Putamen (tissue), 1 donor: Measurements from ENCODE around the gene PHKB.
"Not testable (repeated sequence)": the region's sequence is repeated elsewhere in the genome, so short reads cannot be mapped to it uniquely, and the experiment has no call there.

Experiments used
- DNase-seq: peaks from one replicate; pipeline ENCODE4 v3.0.0-alpha.2; 2016; ENCODE audit warnings: low spot score

Gene PHKB

DNA sequence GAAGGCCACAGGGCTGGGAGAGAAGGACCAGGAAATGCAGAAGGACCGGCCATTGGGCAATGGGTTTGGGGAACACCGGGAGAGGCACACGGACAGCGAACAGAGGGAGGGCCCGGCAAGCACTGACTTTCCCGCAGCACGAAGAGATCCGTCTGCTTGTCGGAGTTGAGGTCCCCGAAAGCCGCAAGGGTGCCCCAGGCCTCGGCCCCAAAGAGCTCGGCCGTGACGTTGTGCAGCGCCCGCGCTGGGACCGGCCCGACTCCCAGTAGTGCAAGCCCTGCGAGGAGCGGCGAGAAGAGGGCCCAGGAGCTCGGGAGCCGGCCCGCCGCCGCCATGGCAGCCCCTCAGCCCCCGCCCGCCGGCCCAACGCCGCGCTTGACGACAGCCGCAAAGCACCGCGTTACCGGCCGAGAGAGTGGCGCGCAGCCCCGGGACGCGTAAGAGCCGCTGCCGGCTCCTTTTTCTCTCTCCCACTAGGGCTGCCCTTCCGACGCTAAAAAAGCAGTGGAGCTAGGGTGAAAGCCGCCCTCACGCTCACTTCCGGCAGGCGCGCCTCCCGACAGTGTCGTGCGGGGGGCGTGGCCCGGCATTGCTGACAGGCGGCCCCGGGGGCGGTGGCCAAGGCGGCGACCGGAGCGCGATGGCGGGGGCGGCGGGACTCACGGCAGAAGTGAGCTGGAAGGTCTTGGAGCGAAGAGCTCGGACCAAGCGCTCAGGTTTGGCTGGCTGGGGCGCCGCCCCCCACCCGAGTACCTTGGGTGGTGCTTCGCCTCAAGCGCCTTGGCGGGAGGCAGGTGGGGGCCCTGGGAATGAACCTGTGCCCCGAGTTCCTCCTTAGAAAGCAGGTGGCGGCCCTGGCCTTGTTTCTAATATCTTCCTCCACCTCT, at the start of gene PHKB, which contains the start of gene ITFG1:
PHKB (plus strand) TSS at position 621 of the 887 bp plus-strand sequence; CDS start at position 641, 20 bp downstream.
ITFG1 (minus strand) TSS at position 353 of the 887 bp plus-strand sequence; CDS start at position 335, 18 bp downstream.
- DNase-seq = peak; percentile 90

DNA sequence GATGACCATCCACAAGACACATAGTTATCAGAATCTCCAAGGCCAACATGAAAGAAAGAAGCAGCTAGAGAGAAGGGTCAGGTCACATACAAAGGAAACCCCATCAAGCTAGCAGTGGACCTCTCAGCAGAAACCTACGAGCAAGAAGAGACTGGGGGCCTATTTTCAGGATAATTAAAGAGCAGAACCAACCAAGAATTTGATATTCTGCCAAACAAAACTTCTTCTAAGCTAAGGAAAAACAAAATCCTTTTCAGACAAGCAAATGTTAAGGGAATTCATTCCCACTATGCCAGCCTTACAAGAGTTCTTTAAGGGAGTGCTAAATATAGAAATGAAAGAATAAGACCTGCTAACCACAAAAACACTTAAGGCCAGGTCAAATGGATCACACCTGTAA, 48.1 kb upstream of the PHKB start:
- DNase-seq = no peak

DNA sequence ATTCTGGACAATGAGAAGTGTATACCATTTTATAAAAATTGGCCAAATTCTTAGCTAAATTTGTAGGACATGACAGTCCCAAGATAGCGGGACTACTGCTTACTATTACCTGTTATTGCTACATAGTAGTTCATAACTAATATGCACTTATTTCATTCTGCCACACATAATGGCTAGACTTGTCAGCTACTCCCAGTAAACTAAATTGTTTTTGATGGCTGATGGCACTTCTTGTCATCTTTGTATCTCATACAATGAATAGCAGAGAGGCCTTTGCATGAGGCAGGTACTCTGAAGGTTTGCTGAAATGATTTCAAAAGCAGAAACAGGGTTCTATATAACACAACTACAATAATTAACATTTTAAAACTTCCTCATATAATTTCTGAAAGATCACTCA, 44.3 kb upstream of the PHKB start:
- DNase-seq = no peak

DNA sequence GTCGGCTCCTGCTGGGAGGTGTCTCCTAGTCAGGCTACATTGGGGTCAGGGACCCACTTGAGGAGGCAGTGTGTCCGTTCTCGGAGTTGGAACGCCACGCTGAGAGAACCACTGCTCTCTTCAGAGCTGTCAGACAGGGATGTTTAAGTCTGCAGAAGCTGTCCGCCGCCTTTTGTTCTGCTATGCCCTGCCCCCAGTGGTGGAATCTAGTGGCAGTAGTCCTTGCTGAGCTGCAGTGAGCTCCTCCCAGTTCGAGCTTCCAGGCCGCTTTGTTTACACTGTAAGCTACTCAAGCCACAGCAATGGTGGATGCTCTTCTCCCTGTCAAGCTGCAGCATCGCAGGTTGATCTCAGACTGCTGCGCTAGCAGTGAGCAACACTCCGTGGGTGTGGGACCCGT, 36.3 kb upstream of the PHKB start:
- DNase-seq = no peak

DNA sequence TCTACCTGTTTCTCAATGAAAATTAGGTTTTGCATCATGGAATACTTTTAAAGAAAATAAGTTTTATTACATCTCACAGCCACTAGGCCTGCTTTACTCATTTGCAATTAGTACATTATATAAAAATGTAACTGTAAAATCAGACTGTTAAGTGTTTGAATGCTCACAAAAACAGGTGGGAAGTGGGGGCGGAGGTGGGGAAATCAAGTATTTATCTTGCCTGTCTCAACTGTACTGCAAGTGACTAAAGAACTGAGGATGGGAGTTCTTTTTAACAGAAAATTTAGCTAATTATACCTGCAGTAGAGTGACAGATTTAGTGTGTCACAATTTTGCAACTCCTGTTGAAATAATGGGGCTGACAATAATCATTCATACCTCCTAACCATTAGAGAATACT, 34.3 kb upstream of the PHKB start:
- DNase-seq = peak; percentile 75

DNA sequence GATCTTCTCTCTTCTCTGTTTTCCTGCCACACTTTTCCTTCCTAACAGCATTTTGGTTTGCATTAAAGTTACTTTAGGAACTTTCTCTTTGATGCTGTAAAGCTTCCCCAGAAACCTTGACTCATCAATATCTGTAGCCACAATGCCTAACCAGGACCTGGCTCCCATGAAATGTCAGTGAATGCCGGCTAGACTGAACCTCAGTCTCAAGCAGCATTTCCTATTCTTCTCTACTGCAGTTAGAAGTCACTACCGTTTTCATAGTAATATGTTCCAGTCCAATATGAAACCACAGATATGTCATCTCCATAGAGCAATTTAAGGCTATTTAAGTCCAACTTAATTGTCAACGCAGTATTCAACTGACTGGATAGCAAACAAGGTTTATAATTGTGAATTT, 29.2 kb upstream of the PHKB start:
- no peak for DNase-seq

DNA sequence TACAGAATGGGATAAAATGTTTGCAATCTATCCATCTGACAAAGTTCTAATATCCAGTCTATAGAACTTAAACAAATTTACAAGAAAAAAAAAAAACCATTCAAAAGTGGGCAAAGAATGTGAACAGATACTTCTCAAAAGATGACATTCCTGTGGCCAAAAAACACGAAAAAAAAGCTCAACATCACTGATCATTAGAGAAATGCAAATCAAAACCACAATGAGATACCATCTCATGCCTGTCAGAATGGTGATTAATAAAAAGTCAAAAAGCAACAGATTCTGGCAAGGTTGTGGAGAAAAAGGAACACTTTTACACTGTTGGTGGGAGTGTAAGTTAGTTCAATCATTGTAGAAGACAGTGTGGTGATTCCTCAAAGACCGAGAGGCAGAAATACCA, 26.9 kb upstream of the PHKB start:
- DNase-seq = not testable (repeated sequence)

DNA sequence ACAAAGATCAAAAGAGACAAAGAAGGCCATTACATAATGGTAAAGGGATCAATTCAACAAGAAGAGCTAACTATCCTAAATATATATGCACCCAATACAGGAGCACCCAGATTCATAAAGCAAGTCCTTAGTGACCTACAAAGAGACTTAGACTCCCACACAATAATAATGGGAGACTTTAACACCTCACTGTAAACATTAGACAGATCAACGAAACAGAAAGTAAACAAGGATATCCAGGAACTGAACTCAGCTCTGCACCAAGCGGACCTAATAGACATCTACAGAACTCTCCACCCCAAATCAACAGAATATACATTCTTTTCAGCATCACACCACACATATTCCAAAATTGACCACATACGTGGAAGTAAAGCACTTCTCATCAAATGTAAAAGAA, 21.1 kb upstream of the PHKB start:
- DNase-seq = not testable (repeated sequence)

DNA sequence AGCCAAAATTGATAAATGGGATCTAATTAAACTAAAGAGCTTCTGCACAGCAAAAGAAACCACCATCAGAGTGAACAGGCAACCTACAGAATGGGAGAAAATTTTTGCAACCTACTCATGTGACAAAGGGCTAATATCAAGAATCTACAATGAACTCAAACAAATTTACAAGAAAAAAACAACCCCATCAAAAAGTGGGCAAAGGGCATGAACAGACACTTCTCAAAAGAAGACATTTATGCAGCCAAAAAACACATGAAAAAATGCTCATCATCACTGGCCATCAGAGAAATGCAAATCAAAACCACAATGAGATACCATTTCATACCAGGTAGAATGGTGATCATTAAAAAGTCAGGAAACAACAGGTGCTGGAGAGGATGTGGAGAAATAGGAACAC, 18.2 kb upstream of the PHKB start:
- not testable (repeated sequence) for DNase-seq

DNA sequence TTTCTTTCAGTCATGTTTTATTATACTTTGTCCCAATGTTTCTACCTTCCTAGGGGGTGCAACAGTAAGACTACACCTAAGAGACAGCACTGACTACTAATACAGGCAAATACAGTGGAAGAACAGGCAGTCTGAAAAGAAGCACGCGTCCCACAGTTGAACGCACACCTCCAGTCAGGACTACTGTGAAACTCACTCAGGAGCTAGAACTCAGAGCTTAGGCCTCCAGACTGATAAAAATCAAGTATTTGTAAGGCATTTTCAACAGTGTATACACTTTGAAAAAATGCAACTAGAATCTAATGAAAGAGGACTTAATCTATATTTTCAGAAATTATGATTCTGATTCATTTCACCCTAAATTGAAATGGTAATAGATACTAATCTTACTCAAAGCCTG, 14.7 kb upstream of the PHKB start:
- DNase-seq = no peak

DNA sequence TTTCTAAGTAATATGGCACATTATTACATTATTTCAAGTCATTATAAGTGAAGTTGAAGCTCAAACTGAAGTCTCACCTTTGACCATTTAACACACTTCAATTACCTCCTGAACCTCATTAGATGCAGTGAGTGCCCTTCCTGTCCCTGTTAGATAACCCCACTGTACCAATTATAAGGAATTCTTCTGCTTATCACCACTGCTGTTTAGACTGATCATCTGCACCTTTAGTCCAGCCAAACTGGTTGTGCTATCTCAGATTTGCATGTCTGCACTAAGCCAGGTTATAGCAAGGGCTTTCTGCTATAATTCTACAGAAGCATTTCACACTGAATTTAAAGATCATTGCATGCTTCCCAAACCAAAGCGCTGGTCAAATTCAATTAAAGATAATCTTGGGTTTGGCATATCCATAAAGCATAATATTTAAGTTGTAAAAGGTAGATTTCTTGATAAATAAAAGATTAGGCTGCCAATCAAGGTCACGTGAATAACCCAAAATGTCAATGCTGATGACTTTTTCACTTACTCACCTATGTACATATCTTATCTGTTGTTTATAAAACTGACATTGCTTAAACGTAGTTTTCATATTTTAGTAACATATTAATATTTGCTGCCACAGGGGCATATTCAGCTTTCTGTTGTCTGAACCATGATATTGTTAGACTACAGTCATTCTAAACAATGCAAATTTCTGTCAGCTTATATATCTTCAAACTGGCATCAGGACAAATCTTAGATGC, 12.1 kb upstream of the PHKB start:
- DNase-seq = no peak

DNA sequence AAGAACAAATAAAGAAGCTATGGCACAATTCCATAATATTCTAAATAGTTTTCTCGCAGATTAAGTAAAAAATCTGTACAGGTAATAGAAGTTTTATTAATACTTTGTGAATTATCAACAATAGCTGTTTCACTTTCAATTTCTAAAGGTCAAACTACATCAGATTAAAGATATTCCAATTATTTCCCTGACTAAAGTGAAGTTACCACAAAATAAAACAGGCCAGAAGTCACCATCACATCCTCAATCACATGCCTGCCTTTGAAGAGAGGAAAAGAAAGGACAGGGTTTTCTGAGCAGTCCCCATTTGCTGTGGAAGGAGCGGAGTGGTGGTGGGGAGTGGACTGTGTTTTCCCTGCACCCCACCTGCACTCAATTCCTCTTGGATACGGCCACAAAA, 11.3 kb upstream of the PHKB start:
- DNase-seq = no peak

DNA sequence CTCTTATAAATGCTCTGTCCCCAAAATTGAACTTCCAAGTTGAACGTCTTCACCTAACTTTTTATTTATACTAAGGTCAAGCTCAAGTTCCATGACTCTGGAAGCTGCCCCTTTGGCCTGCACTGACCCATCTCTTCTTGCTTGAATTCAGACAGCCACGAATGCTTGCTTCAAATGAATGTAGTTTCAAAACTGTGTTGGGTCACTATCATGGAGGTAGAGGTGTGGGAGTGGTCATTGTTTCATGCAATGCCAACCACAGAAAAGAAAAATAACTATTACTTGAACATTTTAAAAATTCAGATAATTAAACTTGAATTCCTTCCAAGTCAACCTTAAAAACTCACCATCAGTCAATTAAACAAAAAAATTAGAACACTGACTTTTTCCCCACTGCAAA, 2.8 kb upstream of the PHKB start:
- DNase-seq = no peak

DNA sequence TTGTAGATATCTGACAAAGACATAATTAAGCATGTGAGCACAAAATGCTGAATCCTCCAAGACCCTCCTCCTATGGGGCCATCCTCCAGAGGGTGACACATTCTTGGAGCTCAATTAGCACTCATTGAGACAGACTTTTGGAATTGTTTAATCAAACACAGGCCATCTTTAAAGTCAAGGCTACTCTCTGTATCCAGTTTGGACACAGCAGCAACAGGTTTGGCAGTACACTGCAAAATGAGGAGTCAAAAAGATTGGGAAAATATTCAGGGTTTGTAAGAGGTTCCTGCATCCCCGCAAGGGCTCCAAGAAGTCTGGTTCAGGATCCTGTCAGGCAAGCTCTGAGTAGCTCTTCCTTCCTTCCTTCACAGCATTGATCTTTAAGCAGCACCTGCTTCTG, 1.5 kb upstream of the PHKB start:
- DNase-seq = no peak

DNA sequence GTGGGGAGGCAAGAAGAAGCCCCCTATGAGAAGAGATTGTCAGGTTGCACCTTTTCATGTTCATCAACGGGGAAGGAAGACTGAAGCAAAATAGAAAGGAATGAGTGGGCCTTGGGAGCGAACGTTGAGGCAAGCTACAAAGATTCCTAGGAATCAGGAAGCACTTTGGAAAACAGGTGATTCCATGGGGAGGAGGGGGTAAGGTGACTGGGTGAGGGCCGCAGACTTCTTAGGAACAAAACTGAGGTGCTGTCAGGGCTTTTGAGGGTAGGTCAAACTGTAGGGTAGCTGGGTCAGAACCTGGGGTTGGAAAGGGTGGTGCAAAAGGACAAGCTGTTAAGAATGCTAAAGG, 796 bp upstream of the PHKB start:
- no peak for DNase-seq

DNA sequence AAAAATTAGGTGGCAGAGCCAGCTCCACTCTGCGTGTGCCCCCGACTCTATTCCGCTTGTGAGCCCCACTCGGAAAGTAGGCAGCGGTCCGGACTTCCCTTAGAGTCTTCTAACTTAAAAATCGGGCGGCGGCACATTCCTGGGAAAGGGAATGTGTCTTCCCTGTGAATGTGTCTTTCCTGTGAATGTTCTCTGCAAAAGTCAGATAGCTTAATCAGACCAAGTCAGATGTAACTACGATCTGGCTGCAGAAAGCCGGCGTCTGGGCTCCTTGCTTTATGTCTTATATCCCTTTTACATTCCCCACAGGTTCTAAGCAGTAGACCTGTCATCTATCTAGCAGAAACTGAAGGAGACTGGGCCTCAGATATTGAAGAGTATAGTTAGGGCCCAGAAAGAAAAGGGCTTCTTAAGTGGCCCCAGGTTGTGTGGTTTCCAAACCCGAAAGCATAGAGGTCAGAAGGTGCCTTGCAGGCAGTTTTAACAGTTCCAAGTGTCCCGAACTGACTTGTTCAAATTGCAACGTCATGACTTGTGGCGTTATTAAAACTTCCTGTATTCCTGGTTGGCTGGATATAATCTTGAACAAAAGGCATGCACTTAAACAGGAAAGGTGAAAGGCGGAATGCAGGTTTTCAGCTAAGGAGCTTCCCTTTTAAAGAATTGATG, 601 bp downstream of the PHKB start:
- peak; percentile 54 for DNase-seq

DNA sequence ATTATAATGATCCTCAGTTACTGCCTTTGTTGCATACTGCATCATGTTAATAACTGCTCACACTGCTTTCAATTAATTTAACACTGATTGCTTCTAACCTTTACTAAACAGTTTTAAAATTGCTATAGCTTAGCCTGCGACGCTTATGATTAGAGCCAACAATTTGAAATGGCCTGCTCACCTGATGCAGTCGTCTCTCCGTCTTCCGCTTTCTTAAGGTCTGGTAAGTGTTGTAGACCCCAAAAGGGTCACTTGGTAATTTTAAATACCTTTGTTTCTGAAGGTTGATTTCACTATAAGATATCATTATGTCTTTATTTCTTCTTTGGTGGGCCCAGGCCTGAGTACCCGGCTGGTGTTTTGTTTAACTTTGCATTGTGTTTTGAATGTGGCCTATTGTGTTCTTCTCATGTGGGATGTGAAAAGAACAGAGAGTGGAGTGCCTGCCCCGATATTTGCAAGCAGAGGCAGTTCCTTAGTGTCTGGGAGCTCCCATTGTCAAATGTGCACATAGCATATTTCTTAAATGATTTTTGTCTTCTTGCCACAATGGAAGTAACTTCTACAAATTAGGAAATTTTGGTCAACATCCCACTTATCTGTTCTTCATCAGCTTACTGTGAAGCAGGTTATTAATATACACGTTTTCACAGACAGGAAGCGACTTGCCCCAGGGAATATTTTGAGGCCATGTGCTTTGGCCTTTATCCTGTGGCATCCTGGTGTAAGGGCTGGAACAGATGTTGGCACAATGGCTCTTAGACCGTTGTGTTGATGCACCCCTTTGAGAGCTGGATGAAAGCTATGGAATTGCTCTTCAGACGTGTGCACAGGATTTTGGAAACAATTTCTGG, 2.9 kb downstream of the PHKB start:
- no peak for DNase-seq

DNA sequence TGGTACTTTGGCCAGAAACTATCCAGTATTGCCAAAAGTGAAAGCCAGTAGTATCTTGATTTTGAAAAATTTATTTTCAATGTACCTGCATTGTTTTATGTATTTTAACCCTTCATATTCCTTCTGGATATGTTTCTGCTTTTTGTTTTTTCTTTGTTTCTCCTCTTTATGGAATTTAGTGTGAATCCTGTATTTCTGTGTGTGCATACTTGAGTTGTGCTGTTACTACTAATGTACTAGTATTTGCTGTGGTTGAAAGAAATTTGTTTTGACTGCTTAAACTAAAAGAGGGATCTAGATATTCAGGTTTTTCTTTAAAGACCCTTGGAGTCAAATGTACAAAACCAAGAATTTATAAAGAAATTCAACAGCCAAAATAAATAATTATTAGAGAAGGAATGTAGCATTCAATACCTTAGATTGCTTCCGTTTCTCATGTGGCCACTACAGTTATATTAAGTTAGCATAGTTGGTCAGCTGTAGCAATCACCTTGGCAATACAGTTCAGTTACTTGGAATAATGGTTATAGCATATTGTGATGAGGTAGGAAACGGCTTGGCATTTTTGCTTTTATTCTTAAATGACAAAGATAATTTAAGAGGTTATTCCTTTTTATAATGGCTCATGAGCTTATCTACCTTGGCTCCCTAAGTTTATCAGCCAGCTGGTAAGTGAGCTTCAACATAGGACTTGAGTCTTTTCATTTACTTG, 4.9 kb downstream of the PHKB start:
- DNase-seq = no peak

DNA sequence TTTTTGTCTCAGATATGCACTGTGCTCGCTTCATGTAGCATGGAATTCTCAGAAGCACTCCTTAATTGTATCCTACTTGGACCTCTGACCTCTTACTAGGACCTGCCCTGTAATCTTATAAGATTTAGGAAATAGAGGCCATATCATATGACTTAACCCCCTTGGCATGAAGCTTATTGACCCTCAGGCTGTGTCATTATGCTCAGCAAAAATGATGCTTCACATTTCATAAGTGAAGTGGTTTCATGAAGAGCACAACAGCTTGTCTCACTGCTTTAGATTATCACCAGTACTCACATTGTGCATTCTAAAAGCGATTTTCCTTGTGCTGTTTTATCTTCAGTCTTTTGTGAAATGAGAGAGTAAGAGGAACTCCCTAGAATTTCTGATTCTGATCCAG, 6.4 kb downstream of the PHKB start:
- DNase-seq = no peak

DNA sequence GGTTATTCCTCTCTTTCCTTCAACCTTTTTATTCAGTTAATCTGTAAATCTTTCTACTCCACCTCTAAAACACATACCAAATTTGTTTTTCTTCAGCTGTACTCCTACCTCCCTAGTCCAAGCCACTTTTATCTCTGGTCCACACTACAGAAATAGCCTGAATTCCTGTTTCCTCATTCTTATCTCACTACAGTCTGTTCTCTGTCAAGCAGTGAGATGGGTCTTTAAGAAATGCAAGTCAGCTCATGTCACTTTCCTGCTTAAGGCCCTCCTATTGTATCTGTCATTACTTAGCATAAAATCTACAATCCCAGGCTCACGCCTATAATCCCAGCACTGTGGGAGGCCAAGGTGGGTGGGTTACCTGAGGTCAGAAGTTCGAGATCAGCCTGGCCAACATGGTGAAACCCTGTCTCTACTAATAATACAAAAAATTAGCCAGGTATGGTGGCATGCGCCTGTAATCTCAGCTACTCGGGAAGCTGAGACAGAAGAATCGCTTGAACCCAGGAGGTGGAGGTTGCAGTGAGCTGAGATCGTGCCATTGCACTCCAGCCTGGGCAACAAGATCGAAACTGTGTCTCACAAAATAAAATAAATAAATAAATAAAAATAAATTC, 7.0 kb downstream of the PHKB start:
- DNase-seq = not testable (repeated sequence)

DNA sequence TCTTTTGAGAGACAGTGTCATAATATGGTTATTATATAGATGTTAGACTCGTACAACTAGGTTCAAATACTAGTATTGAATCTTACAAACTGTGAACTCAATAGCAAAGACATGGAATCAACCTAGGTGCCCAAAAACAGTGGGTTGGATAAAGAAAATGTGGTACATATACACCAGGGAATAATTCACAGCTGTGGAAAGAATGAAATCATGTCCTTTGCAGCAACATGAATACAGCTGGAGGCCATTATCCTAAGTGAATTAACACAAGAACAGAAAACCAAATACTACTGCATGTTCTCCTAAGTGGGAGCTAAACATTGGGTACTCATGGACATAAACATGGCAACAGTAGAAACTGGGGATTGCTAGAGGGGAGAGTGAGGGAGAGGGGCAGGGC, 8.1 kb downstream of the PHKB start:
- DNase-seq = no peak
